Stimulated activated naive B cell treated with anti-CD40 and anti-IgM and Interleukin-4, amounts not matched to agents 10 μg/mL and 1 μg/mL and 100 μg/mL, for 72 hours (primary cell): ENCODE results near the gene RAB6A.

ENCODE experiments used
- ATAC-seq, 2 donors: fragments of 150-1000 bp; cut with Tn5 transposase; replicated peaks; 2 replicates each; pipeline ENCODE4 v1.10.0; 2021; ENCODE audit warnings: moderate library complexity in 1 of 2
- DNase-seq: peaks from one replicate; pipeline ENCODE4 v3.0.0; 2021
- H3K27ac Mint-ChIP-seq: one replicate; pipeline ENCODE4 v1.8.0; 2022; ENCODE audit warnings: mild to moderate bottlenecking, mixed read lengths
- H3K27me3 Mint-ChIP-seq, 2 donors: one replicate each; pipeline ENCODE4 v1.8.0; 2022; ENCODE audit warnings: mixed read lengths in 2 of 2
- H3K36me3 Mint-ChIP-seq, 2 donors: one replicate each; pipeline ENCODE4 v1.8.0; 2022; ENCODE audit warnings: mixed read lengths in 2 of 2, mild to moderate bottlenecking in 1 of 2
- H3K4me1 Mint-ChIP-seq, 2 donors: one replicate each; pipeline ENCODE4 v1.8.0; 2022; ENCODE audit warnings: mixed read lengths in 2 of 2, mild to moderate bottlenecking in 1 of 2
- H3K4me3 Mint-ChIP-seq, 2 donors: one replicate each; pipeline ENCODE4 v1.8.0; 2022; ENCODE audit warnings: mild to moderate bottlenecking in 2 of 2, mixed read lengths in 2 of 2, moderate library complexity in 1 of 2
- H3K9me3 Mint-ChIP-seq, 2 donors: one replicate each; pipeline ENCODE4 v1.8.0; 2022; ENCODE audit warnings: mixed read lengths in 2 of 2, mild to moderate bottlenecking in 1 of 2

RAB6A gene

GRCh38 chr11:73663604-73664495, 97.0 kb downstream of the RAB6A start:
- peaks cover 6 to 9% of the 10 kb centered on the region in 2 donors for H3K4me1 Mint-ChIP-seq
- ATAC-seq: no peak
- no peak overlapping the region for H3K4me3 Mint-ChIP-seq
- H3K9me3 Mint-ChIP-seq: no peaks in the 10 kb centered on the region
- peaks cover 9 to 16% of the 10 kb centered on the region in 2 donors for H3K27me3 Mint-ChIP-seq
- H3K36me3 Mint-ChIP-seq: peaks cover 3 to 4% of the 10 kb centered on the region in 2 donors
- no peak for DNase-seq
- H3K27ac Mint-ChIP-seq: no peak overlapping the region

- peak overlapping the region; percentile 42 for H3K27ac Mint-ChIP-seq
- H3K36me3 Mint-ChIP-seq: peaks cover 3 to 4% of the 10 kb centered on the region in 2 donors
- no peak overlapping the region for H3K4me3 Mint-ChIP-seq
- DNase-seq (no peak), ATAC-seq (no peak)
- H3K4me1 Mint-ChIP-seq: peaks cover 6 to 9% of the 10 kb centered on the region in 2 donors
- peaks cover 9 to 16% of the 10 kb centered on the region in 2 donors for H3K27me3 Mint-ChIP-seq
- no peaks in the 10 kb centered on the region for H3K9me3 Mint-ChIP-seq
Measured at GRCh38 chr11:73662445-73663157, 98.3 kb downstream of the RAB6A start.

- Mint-ChIP-seq H3K4me3 (peak overlapping the region; percentile 69 to 78), H3K36me3 (no peaks in the 10 kb centered on the region), H3K4me1 (peaks cover 6 to 9% of the 10 kb centered on the region in 2 donors), H3K9me3 (no peaks in the 10 kb centered on the region), H3K27ac (peak overlapping the region; percentile 11), H3K27me3 (peaks cover 9 to 16% of the 10 kb centered on the region in 2 donors)
- ATAC-seq: peak; percentile 93
- DNase-seq: peak; percentile 78
Measured at GRCh38 chr11:73661035-73661628, 99.7 kb downstream of the RAB6A start.

GRCh38 chr11:73660497-73661034, 100.3 kb downstream of the RAB6A start:
- no peak overlapping the region for H3K27ac Mint-ChIP-seq
- H3K4me3 Mint-ChIP-seq: peak overlapping the region; percentile 69 to 78
- no peak for DNase-seq
- H3K9me3 Mint-ChIP-seq: no peaks in the 10 kb centered on the region
- H3K36me3 Mint-ChIP-seq: no peaks in the 10 kb centered on the region
- H3K27me3 Mint-ChIP-seq: peaks cover 9 to 16% of the 10 kb centered on the region in 2 donors
- peaks cover 6 to 9% of the 10 kb centered on the region in 2 donors for H3K4me1 Mint-ChIP-seq
- ATAC-seq: peak; percentile 35 to 45

GRCh38 chr11:73659961-73660360, 100.9 kb downstream of the RAB6A start:
- Mint-ChIP-seq H3K27me3 (peaks cover 9 to 16% of the 10 kb centered on the region in 2 donors), H3K27ac (no peak overlapping the region), H3K36me3 (no peaks in the 10 kb centered on the region), H3K9me3 (no peaks in the 10 kb centered on the region), H3K4me3 (peak overlapping the region in 1 of 2 donors; percentile 78), H3K4me1 (peaks cover 6 to 9% of the 10 kb centered on the region in 2 donors)
- no peak for DNase-seq
- no peak for ATAC-seq

GRCh38 chr11:73656985-73657384, 103.9 kb downstream of the RAB6A start:
- H3K9me3 Mint-ChIP-seq: no peaks in the 10 kb centered on the region
- ATAC-seq: no peak
- H3K27me3 Mint-ChIP-seq: peaks cover 9 to 16% of the 10 kb centered on the region in 2 donors
- no peak overlapping the region for H3K27ac Mint-ChIP-seq
- no peak for DNase-seq
- H3K4me3 Mint-ChIP-seq: no peak overlapping the region
- no peaks in the 10 kb centered on the region for H3K36me3 Mint-ChIP-seq
- H3K4me1 Mint-ChIP-seq: peaks cover 4 to 9% of the 10 kb centered on the region in 2 donors

GRCh38 chr11:73655686-73656085, 105.2 kb downstream of the RAB6A start:
- no peak overlapping the region for H3K27ac Mint-ChIP-seq
- DNase-seq (no peak), ATAC-seq (no peak)
- H3K4me1 Mint-ChIP-seq: peaks cover 0 to 2% of the 10 kb centered on the region in 2 donors
- no peak overlapping the region for H3K4me3 Mint-ChIP-seq
- peaks cover 0 to 6% of the 10 kb centered on the region in 2 donors for H3K27me3 Mint-ChIP-seq
- no peaks in the 10 kb centered on the region for H3K9me3 Mint-ChIP-seq
- no peaks in the 10 kb centered on the region for H3K36me3 Mint-ChIP-seq

- no peaks in the 10 kb centered on the region for H3K36me3 Mint-ChIP-seq
- H3K9me3 Mint-ChIP-seq: no peaks in the 10 kb centered on the region
- DNase-seq (no peak), ATAC-seq (no peak)
- no peak overlapping the region for H3K27ac Mint-ChIP-seq
- no peak overlapping the region for H3K4me3 Mint-ChIP-seq
- H3K4me1 Mint-ChIP-seq: no peaks in the 10 kb centered on the region
- H3K27me3 Mint-ChIP-seq: no peaks in the 10 kb centered on the region
Measured at GRCh38 chr11:73654482-73655021, 106.3 kb downstream of the RAB6A start.

- DNase-seq: no peak
- Mint-ChIP-seq H3K4me3 (no peak overlapping the region), H3K27me3 (no peaks in the 10 kb centered on the region), H3K4me1 (no peaks in the 10 kb centered on the region), H3K27ac (no peak overlapping the region), H3K36me3 (no peaks in the 10 kb centered on the region), H3K9me3 (no peaks in the 10 kb centered on the region)
- ATAC-seq: no peak
Measured at GRCh38 chr11:73653996-73654395, 106.9 kb downstream of the RAB6A start.

GRCh38 chr11:73652856-73653559, 107.9 kb downstream of the RAB6A start:
- DNase-seq (no peak), ATAC-seq (no peak)
- Mint-ChIP-seq H3K4me3 (no peak overlapping the region), H3K27me3 (no peaks in the 10 kb centered on the region), H3K36me3 (no peaks in the 10 kb centered on the region), H3K9me3 (no peaks in the 10 kb centered on the region), H3K27ac (peak overlapping the region; percentile 27), H3K4me1 (peaks cover 0 to under 1% of the 10 kb centered on the region in 2 donors)

GRCh38 chr11:73652046-73652730, 108.7 kb downstream of the RAB6A start:
- H3K27me3 Mint-ChIP-seq: no peaks in the 10 kb centered on the region
- no peak for DNase-seq
- H3K4me1 Mint-ChIP-seq: peaks cover 5 to 8% of the 10 kb centered on the region in 2 donors
- H3K4me3 Mint-ChIP-seq: no peak overlapping the region
- no peak overlapping the region for H3K27ac Mint-ChIP-seq
- no peaks in the 10 kb centered on the region for H3K36me3 Mint-ChIP-seq
- no peaks in the 10 kb centered on the region for H3K9me3 Mint-ChIP-seq
- no peak for ATAC-seq

- H3K9me3 Mint-ChIP-seq: no peaks in the 10 kb centered on the region
- ATAC-seq (no peak), DNase-seq (no peak)
- H3K27me3 Mint-ChIP-seq: no peaks in the 10 kb centered on the region
- no peaks in the 10 kb centered on the region for H3K36me3 Mint-ChIP-seq
- no peak overlapping the region for H3K27ac Mint-ChIP-seq
- H3K4me3 Mint-ChIP-seq: no peak overlapping the region
- H3K4me1 Mint-ChIP-seq: peaks cover 6 to 11% of the 10 kb centered on the region in 2 donors
Measured at GRCh38 chr11:73651661-73652045, 109.2 kb downstream of the RAB6A start.

GRCh38 chr11:73651252-73651651, 109.6 kb downstream of the RAB6A start:
- no peaks in the 10 kb centered on the region for H3K9me3 Mint-ChIP-seq

More at GRCh38 chr11:73651252-73651651, 109.6 kb downstream of the RAB6A start:
- ATAC-seq (no peak), DNase-seq (no peak)
- Mint-ChIP-seq H3K27ac (no peak overlapping the region), H3K4me3 (no peak overlapping the region), H3K4me1 (peaks cover 7 to 11% of the 10 kb centered on the region in 2 donors), H3K27me3 (no peaks in the 10 kb centered on the region), H3K36me3 (no peaks in the 10 kb centered on the region)
